Activated B cell treated with CpG ODN at 0.5 μM for 24 hours (primary cell): Measurements from ENCODE around the gene PSME1. TPM values are rescaled to one million over a fixed set of nuclear protein-coding genes. Genes with fewer than 3 reads are reported as not detected.
A peak's percentile ranks its signal among the peaks of the same experiment; 100 is the strongest.

Experiments used
- ATAC-seq: fragments of 200-7000 bp; cut with Tn5 transposase; one replicate; pipeline ENCODE4 v1.10.0; 2021; ENCODE audit warnings: low read depth, mild to moderate bottlenecking, moderate library complexity
- CTCF ChIA-PET: fragments of 350-600 bp; sonication (Branson Sonifier 250); formaldehyde crosslinking; loops from one replicate; lab custom pipeline; 2021; ENCODE audit warnings: antibody characterized with exemption; lab: Charles Lee
- POLR2A ChIA-PET: fragments of 350-600 bp; sonication (Branson Sonifier 250); formaldehyde crosslinking; loops from one replicate; lab custom pipeline; 2021; ENCODE audit warnings: antibody characterized with exemption; lab: Charles Lee
- DNase-seq: peaks from one replicate; pipeline ENCODE4 v3.0.0; 2022
- H3K27ac Mint-ChIP-seq: one replicate; pipeline ENCODE4 v1.8.0; 2020; ENCODE audit warnings: mixed read lengths
- H3K27me3 Mint-ChIP-seq: one replicate; pipeline ENCODE4 v1.8.0; 2021; ENCODE audit warnings: mixed read lengths
- H3K36me3 Mint-ChIP-seq: one replicate; pipeline ENCODE4 v1.8.0; 2021; ENCODE audit warnings: low read depth, mixed read lengths
- H3K4me1 Mint-ChIP-seq: one replicate; pipeline ENCODE4 v1.8.0; 2021; ENCODE audit warnings: mixed read lengths
- H3K4me3 Mint-ChIP-seq: one replicate; pipeline ENCODE4 v1.8.0; 2020; ENCODE audit warnings: mild to moderate bottlenecking, mixed read lengths
- H3K9me3 Mint-ChIP-seq: one replicate; pipeline ENCODE4 v1.8.0; 2020; ENCODE audit warnings: mixed read lengths
- intact Hi-C: fragments of 100-400 bp; cut with micrococcal nuclease; formaldehyde crosslinking; loops from one replicate; pipeline ENCODE4 v1.15.1; 2024
- total RNA-seq: library from RNA; stranded (reverse); gene quantifications from 2 replicates; pipeline ENCODE4 v1.2.3, GENCODE V29; 2022
- TF ChIP-seq, protein P1 (sequence below): fragments of 200-600 bp; IDR thresholded peaks from one replicate; pipeline ENCODE4 v1.8.0; 2022; ENCODE audit warnings: antibody characterized with exemption, mild to moderate bottlenecking

PSME1 gene
- total RNA-seq, 1 donor from 2014 or later, result 406 TPM

DNA sequence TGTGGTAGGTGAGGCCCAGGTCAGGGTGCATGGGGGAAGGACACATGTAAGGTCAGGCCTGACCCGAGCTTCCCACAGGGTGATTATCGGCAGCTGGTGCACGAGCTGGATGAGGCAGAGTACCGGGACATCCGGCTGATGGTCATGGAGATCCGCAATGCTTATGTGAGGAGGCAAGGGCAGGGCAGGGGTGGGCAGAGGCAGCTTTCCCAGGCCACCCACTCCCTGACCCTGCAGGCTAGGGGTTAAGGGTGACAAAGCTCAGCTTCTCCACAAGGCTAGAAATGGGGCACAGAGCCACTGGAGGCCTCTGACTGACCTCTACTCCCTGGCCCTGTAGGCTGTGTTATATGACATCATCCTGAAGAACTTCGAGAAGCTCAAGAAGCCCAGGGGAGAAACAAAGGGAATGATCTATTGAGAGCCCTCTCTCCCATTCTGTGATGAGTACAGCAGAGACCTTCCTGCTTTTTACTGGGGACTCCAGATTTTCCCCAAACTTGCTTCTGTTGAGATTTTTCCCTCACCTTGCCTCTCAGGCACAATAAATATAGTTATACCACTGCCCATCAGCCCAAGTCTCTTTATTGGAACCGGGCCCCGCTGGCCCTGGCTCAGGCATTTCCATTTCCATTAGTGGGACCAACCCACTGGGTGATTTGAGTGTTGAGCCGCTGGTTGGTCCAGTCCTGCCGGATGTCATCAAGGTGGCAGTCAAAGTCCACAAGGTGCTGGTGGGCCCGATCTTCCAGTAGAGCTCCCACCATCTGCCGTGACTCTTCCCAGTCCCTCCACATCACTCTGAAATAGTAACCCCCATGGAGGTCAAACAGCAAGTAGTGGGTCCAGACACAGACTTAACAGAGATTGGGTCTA is 2.6 kb downstream of the PSME1 start:
- POLR2A ChIA-PET, result interaction anchor here (0.9 to 9.4 kb wide), 5 partner anchors 9 to 45 kb away, joined by 3 to 239 read pairs (median 44); partner anchors contain the start of genes DCAF11, IRF9, NRL and PCK2
- CTCF ChIA-PET, result interaction anchor here (0.7 to 3.1 kb wide), 5 partner anchors 23 to 154 kb away, joined by 3 to 13 read pairs (median 3); partner anchors contain the start of gene IRF9
- H3K4me3 Mint-ChIP-seq, result peak overlapping the region; percentile 28
- peaks cover 65% of the 10 kb centered on the region for H3K4me1 Mint-ChIP-seq
- DNase-seq (no peak), ATAC-seq (no peak)
- peak overlapping the region; percentile 56 for H3K27ac Mint-ChIP-seq
- no peaks in the 10 kb centered on the region for H3K27me3 Mint-ChIP-seq
- TF ChIP-seq, protein P1, sequence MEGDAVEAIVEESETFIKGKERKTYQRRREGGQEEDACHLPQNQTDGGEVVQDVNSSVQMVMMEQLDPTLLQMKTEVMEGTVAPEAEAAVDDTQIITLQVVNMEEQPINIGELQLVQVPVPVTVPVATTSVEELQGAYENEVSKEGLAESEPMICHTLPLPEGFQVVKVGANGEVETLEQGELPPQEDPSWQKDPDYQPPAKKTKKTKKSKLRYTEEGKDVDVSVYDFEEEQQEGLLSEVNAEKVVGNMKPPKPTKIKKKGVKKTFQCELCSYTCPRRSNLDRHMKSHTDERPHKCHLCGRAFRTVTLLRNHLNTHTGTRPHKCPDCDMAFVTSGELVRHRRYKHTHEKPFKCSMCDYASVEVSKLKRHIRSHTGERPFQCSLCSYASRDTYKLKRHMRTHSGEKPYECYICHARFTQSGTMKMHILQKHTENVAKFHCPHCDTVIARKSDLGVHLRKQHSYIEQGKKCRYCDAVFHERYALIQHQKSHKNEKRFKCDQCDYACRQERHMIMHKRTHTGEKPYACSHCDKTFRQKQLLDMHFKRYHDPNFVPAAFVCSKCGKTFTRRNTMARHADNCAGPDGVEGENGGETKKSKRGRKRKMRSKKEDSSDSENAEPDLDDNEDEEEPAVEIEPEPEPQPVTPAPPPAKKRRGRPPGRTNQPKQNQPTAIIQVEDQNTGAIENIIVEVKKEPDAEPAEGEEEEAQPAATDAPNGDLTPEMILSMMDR, result no peak
- intact Hi-C loops, result no loop called here
- H3K36me3 Mint-ChIP-seq, result peaks cover 55% of the 10 kb centered on the region
- no peaks in the 10 kb centered on the region for H3K9me3 Mint-ChIP-seq

DNA sequence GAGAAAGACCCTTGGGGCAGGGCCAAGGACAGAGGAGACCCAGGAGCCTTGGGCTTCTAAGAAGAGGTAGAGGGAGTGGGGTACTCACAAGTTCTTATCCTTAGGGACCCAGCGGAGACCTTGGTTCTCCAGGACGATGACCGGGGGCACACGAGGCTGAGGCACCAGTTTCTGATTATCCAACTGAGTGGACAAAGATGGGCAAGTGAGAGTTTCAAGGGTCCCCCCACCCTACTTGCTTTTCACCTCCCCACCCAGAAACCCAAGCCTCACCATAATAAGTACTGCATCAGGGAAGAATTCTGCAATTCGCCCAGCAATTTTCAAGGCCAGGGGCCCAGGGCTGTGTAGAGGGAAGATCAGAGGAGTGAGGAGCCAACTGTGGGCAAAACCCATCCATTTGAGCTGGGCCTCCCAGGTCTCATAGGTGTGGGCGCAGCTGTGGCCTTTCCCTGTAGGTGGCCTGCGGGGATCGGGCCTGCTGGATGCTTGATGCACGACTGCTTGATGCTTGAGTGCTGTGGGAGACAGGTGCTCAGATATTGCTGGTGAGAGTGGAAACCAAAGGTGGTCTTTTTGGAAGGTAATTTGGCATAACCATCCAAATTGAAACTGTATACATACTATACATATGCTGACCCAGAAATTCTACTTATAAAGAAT is 3.4 kb downstream of the PSME1 start:
- H3K36me3 Mint-ChIP-seq, result peaks cover 63% of the 10 kb centered on the region

DNA sequence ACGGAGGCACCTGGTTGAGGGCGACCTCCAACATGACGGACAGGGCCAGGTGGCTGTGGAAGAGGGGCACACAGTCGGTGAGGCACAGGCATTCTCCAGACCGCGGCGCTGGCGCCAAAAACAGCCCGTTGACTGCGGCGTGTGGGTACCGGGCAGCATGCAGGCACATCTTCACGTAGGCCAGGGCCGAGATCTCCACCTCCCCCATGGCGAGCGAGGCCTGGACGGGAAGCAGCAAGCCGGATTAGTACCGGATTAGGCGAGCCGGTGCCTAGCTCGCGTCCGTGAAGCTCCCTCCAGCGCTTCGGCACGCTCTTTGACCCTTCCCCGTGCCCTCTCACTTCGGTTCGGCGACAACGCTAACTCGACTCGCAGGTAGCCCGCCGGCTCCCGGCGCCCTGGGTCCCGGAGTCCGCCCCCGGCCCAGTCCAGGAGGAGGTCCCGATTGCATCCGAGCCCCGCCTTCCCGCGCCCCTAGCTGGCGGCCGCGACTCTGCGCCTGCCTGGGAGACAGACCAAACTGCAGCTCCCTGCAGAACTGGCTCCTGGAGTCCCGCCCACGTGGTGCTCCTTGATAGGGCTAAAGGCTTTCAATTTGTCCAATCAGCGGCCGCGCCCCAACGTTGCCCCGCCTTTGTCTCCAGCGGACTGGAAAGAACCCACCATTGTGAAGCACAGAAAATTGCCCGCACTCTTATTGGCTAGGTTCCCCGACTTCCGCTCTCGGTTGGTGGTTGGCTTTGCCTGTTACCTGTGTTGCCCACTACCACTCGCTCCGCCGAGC is 5.3 kb downstream of the PSME1 start, which contains the start of gene EMC9:
EMC9 (minus strand) TSS at position 495 of the 784 bp plus-strand sequence; CDS start at position 208, 287 bp downstream.
- CTCF ChIA-PET, result interaction anchor here (1.0 to 3.1 kb wide), 3 partner anchors 19 to 32 kb away, joined by 10 to 13 read pairs (median 12); partner anchors contain the start of genes DCAF11, IRF9 and NRL
- peak; percentile 92 for DNase-seq
- TF ChIP-seq, protein P1, result no peak
- intact Hi-C loops, result loop anchor here (1.0 kb wide), 7 partner anchors 20 to 158 kb away; partner anchors contain the start of genes CHMP4A, DCAF11, DHRS1 and IPO4
- H3K27me3 Mint-ChIP-seq, result no peaks in the 10 kb centered on the region
- peaks cover 78% of the 10 kb centered on the region for H3K4me1 Mint-ChIP-seq
- H3K36me3 Mint-ChIP-seq, result peaks cover 74% of the 10 kb centered on the region
- POLR2A ChIA-PET, result interaction anchor here (0.7 to 9.4 kb wide), 24 partner anchors 9 to 149 kb away, joined by 3 to 239 read pairs (median 6); partner anchors contain the start of genes CHMP4A, DCAF11, IPO4 and IRF9
- H3K9me3 Mint-ChIP-seq, result no peaks in the 10 kb centered on the region
- H3K27ac Mint-ChIP-seq, result peak within 1 kb of the TSS; percentile 87
- peak; percentile 90 for ATAC-seq
- H3K4me3 Mint-ChIP-seq, result peak within 1 kb of the TSS; percentile 83

More for the DNA sequence above, 3.4 kb downstream of the PSME1 start:
- Mint-ChIP-seq H3K27ac (no peak overlapping the region), H3K9me3 (no peaks in the 10 kb centered on the region), H3K4me3 (peak overlapping the region; percentile 52), H3K4me1 (peaks cover 68% of the 10 kb centered on the region), H3K27me3 (no peaks in the 10 kb centered on the region)
- intact Hi-C loops, result no loop called here
- DNase-seq (no peak), ATAC-seq (no peak)
- TF ChIP-seq, protein P1, result no peak
- ChIA-PET POLR2A (interaction anchor here (0.9 to 9.4 kb wide), 4 partner anchors 8 to 49 kb away, joined by 3 to 239 read pairs (median 54); partner anchors contain the start of genes DCAF11, IPO4, NRL and PSME2), CTCF (interaction anchor here (3.1 kb wide), 1 partner anchor 31 kb away, joined by 13 read pairs; no protein-coding TSS in a partner anchor)

DNA sequence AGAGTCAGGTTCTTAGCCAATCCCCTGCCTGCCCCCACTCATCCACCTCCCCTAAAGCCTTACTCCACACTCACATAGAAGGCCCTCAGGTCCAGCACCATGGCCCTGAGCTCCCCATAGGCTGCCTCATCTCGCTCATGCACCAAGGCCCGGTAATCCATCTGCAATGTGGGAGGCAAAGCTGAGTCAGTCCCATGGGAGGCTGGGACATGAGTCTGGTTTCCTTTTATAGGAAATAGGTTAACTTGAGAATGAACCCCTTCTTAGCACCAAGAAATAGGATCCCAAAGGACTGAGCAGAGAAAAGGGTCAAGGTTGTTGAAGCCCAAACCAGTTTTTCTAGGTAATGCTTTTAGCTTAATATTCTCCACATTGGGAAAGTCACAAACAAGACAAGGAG is 7.5 kb downstream of the PSME1 start:
- no peaks in the 10 kb centered on the region for H3K27me3 Mint-ChIP-seq
- TF ChIP-seq, protein P1, result no peak
- DNase-seq (no peak), ATAC-seq (no peak)
- no peak overlapping the region for H3K27ac Mint-ChIP-seq
- H3K4me3 Mint-ChIP-seq, result no peak overlapping the region
- no peaks in the 10 kb centered on the region for H3K9me3 Mint-ChIP-seq
- intact Hi-C loops, result no loop called here
- peaks cover 62% of the 10 kb centered on the region for H3K36me3 Mint-ChIP-seq
- POLR2A ChIA-PET, result interaction anchor here (0.8 to 2.2 kb wide), 4 partner anchors 18 to 53 kb away, joined by 4 to 8 read pairs (median 4); partner anchors contain the start of genes DCAF11, IRF9 and NRL
- peaks cover 75% of the 10 kb centered on the region for H3K4me1 Mint-ChIP-seq
- CTCF ChIA-PET, result interaction anchor here (1.0 to 1.4 kb wide), 2 partner anchors 18 to 70 kb away, joined by 3 read pairs; partner anchors contain the start of genes CHMP4A and IRF9
